Measurements from ENCODE around the gene RNF215.

The RNF215 gene

DNA sequence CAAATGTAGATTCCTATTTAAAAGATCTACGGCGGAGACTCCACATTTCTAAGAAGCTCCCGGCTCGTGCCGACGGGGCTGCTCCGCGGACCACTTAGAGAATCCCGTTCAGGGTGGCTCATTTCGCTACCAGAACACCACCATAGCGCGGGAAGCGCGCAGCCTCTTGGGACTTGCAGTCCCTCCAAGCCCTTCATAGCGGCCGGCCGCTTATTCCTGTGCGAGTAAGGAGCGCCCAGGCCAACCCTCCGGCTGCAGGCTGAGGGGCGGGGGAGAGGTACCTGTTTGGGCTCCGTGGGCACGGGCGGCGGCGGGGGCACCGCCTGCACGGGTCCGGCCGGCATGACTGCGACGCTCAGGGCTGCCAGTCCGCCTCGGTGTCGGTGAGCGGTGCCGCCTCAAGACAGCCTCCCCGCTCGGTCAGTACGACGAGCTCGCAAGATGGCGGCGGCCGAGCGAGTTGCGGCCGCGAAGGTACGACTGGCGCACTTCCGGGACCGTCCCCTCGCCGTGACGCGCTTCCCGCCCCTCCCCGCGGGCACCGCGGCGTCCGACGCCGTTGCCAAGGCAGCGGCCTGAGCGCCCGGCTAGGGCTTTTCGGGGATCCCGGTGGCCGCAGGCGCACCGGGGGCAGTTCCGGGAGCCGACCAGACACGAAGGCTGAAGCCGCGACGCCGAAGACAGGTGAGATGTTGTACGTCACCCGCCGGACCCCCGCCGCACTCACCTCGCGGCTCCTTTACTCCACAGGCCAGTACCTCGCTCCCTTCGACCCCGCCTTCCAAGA, 30.6 kb downstream of the RNF215 start, which contains the start of the genes CCDC157 and SF3A1:
CCDC157 (plus strand) TSS at position 559 of the 787 bp plus-strand sequence. CDS start 8,994 bp downstream, outside the sequence.
SF3A1 (minus strand) TSS at position 446 of the 787 bp plus-strand sequence; CDS start at position 344, 102 bp downstream.
- TF ChIP-seq, protein P1, sequence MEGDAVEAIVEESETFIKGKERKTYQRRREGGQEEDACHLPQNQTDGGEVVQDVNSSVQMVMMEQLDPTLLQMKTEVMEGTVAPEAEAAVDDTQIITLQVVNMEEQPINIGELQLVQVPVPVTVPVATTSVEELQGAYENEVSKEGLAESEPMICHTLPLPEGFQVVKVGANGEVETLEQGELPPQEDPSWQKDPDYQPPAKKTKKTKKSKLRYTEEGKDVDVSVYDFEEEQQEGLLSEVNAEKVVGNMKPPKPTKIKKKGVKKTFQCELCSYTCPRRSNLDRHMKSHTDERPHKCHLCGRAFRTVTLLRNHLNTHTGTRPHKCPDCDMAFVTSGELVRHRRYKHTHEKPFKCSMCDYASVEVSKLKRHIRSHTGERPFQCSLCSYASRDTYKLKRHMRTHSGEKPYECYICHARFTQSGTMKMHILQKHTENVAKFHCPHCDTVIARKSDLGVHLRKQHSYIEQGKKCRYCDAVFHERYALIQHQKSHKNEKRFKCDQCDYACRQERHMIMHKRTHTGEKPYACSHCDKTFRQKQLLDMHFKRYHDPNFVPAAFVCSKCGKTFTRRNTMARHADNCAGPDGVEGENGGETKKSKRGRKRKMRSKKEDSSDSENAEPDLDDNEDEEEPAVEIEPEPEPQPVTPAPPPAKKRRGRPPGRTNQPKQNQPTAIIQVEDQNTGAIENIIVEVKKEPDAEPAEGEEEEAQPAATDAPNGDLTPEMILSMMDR (IDR thresholded peaks at IDR 0.05; ENCODE audit: low read depth, low read length): no peak
- DNase-seq (ENCODE audit: low read depth in 2 of 2): peak; percentile 92 to 93
- peak within 1 kb of the TSS; percentile 85 to 86 for H3K4me3 ChIP-seq (replicated peaks in 1 of 2; ENCODE audit: low read depth in 2 of 2, low read length in 2 of 2)

DNA sequence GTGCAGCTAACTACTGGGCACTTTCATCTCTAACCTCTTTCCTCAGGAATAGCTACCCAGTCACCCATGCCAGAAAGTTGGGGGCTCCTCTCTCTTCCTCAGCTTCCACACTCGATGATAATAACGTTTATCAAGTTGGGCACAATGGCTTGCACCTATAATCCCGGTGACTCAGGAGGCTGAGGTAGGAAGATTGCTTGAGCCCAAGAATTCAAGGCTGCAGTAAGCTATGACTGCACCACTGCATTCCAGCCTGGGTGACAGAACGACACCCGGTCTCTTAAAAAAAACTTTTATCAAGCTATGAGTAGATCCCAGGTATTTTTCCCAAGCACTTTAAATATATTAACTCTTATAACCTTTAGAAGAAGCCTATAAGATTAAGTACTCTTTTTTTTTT, 32.6 kb downstream of the RNF215 start:
- TF ChIP-seq, protein P1 (IDR thresholded peaks at IDR 0.05; ENCODE audit: low read depth, low read length): no peak
- no peak for DNase-seq (ENCODE audit: low read depth in 2 of 2)
- no peak overlapping the region for H3K4me3 ChIP-seq (replicated peaks in 1 of 2; ENCODE audit: low read depth in 2 of 2, low read length in 2 of 2)

DNA sequence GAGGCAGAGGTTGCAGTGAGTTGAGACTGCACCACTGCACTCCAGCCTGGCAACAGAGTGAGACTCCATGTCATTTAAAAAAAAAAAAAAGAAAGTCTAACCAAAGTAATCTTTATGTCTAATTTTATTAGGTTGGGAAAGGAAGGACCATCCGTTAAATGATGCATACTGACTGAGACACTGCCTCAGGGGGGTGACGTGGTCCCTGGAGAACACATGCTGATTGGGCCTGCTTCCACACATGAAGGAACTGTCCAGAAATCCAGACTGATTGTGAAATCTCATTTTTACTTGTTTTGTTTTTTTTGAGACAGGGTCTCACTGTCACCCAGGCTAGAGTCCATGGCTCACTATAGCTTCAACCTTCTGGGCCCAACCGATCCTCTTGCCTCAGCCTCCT, 36.0 kb downstream of the RNF215 start:
- TF ChIP-seq, protein P1 (IDR thresholded peaks at IDR 0.05; ENCODE audit: low read depth, low read length): no peak
- DNase-seq (ENCODE audit: low read depth in 2 of 2): no peak
- H3K4me3 ChIP-seq (replicated peaks in 1 of 2; ENCODE audit: low read depth in 2 of 2, low read length in 2 of 2): no peak overlapping the region

DNA sequence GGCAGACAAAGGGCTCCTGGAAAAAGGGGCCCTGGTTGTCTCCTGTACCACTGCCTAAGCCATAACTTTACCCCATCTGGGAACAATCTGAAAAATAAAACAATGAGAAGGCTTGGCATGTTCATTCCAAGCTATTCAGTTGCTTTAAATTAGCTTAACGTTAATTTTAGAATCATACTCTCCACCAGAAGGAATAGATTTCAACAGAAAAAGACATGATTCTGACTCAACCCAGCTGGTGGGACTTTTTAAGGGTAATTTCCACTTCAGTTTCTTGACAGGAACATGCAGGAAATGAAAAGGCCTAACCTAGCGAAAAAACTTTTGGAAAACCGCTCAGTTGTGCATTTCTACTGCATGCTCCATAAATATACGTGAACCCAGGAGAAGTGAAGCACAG, 38.4 kb downstream of the RNF215 start:
- no peak overlapping the region for H3K4me3 ChIP-seq (replicated peaks in 1 of 2; ENCODE audit: low read depth in 2 of 2, low read length in 2 of 2)
- DNase-seq (ENCODE audit: low read depth in 2 of 2): no peak
- TF ChIP-seq, protein P1 (IDR thresholded peaks at IDR 0.05; ENCODE audit: low read depth, low read length): no peak

DNA sequence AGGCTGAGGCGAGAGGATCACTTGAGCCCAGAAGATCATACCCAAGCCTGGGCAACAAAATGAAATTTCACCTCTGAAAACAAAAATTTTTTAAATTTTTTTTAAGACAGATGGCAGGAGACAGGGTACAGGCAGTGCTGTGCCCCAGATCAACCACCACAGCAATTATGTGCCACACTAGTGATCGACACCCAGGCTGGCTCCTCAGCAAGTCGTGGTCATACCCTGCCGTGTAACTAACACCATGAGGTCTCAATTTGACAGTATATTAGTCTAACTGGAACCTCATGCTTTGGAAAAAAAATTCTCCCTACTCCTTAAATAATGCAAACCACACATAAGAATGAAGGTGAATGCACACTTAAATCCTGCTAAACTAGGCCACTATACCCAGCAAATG, 38.8 kb downstream of the RNF215 start:
- no peak for DNase-seq (ENCODE audit: low read depth in 2 of 2)
- no peak overlapping the region for H3K4me3 ChIP-seq (replicated peaks in 1 of 2; ENCODE audit: low read depth in 2 of 2, low read length in 2 of 2)
- TF ChIP-seq, protein P1 (IDR thresholded peaks at IDR 0.05; ENCODE audit: low read depth, low read length): no peak

DNA sequence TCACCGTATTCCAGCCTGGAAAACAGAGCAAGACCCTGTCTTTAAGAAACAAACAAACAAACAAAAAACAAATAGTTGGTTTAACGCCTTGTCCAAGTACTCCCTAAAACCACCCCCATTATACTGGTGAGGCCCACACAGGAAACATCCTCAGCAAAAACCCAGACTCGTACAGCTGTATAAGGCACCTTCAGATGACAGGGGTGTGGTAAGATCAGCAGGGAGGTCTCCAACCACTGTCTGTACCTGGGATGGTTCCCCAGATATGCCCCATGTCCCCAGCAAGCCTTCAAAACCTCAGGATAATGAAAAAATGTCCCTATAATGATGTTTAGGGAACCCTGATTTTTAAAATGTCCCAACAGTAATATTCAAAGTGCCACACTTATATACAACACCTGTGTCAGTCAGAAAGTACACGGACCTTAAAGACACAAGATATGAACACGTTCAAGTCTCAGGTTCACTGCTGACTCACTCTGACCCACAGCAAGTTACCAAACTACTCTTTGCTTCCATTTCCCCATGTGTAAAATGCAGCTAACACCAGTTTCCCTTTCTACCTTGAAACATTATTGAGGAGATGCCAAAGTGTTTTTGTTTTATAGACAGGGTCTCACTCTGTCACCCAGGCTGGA, 39.8 kb downstream of the RNF215 start:
- H3K4me3 ChIP-seq (replicated peaks in 1 of 2; ENCODE audit: low read depth in 2 of 2, low read length in 2 of 2): no peak overlapping the region

More for the DNA sequence above, 39.8 kb downstream of the RNF215 start:
- TF ChIP-seq, protein P1 (IDR thresholded peaks at IDR 0.05; ENCODE audit: low read depth, low read length): no peak
- no peak for DNase-seq (ENCODE audit: low read depth in 2 of 2)

All from cardiac fibroblast (primary cell).